ENCODE results near the gene ATP8B3. TPM values are rescaled to one million over a fixed set of nuclear protein-coding genes. Genes with fewer than 3 reads are reported as not detected.

The ATP8B3 gene
- polyA plus RNA-seq, 2 of the 4 experiments (the other 2 are of a cell fraction): 2.7 to 3.9 TPM

- TF ChIP-seq, protein P1, sequence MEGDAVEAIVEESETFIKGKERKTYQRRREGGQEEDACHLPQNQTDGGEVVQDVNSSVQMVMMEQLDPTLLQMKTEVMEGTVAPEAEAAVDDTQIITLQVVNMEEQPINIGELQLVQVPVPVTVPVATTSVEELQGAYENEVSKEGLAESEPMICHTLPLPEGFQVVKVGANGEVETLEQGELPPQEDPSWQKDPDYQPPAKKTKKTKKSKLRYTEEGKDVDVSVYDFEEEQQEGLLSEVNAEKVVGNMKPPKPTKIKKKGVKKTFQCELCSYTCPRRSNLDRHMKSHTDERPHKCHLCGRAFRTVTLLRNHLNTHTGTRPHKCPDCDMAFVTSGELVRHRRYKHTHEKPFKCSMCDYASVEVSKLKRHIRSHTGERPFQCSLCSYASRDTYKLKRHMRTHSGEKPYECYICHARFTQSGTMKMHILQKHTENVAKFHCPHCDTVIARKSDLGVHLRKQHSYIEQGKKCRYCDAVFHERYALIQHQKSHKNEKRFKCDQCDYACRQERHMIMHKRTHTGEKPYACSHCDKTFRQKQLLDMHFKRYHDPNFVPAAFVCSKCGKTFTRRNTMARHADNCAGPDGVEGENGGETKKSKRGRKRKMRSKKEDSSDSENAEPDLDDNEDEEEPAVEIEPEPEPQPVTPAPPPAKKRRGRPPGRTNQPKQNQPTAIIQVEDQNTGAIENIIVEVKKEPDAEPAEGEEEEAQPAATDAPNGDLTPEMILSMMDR (IDR thresholded peaks at IDR 0.05): no peak
- TF ChIP-seq ZNF302 (CRISPR knock-in tag; IDR thresholded peaks at IDR 0.05) (no peak), HEYL (CRISPR knock-in tag; IDR thresholded peaks at IDR 0.05) (no peak), MAFK (IDR thresholded peaks at IDR 0.05; ENCODE audit: partially characterized antibody) (no peak)
Measured at GRCh38 chr19:1752757-1753728, 59.0 kb downstream of the ATP8B3 start, which contains the start of gene ONECUT3 (continued).

- H3K4me3 ChIP-seq: no peak overlapping the region
- TF ChIP-seq CBX2 (IDR thresholded peaks at IDR 0.05; ENCODE audit: borderline replicate concordance, low read depth) (no peak), HES2 (IDR thresholded peaks at IDR 0.05) (no peak), FOXS1 (CRISPR knock-in tag; IDR thresholded peaks at IDR 0.05) (no peak), EHF (CRISPR knock-in tag; IDR thresholded peaks at IDR 0.05) (no peak), MAFK (IDR thresholded peaks at IDR 0.05; ENCODE audit: partially characterized antibody) (no peak), PHF8 (IDR thresholded peaks at IDR 0.05; ENCODE audit: borderline replicate concordance, low read depth) (no peak), POLR2A (IDR thresholded peaks at IDR 0.05; ENCODE audit: low read length) (no peak), SREBF2 (IDR thresholded peaks at IDR 0.05) (no peak), ELK1 (IDR thresholded peaks at IDR 0.05; ENCODE audit: low read depth, low read length) (no peak), NFE2L2 (conservative IDR thresholded peaks at IDR 0.05; ENCODE audit: low read length) (no peak), BHLHE40 (IDR thresholded peaks at IDR 0.05; ENCODE audit: low read depth, low read length) (no peak)
- TF ChIP-seq, protein P2, sequence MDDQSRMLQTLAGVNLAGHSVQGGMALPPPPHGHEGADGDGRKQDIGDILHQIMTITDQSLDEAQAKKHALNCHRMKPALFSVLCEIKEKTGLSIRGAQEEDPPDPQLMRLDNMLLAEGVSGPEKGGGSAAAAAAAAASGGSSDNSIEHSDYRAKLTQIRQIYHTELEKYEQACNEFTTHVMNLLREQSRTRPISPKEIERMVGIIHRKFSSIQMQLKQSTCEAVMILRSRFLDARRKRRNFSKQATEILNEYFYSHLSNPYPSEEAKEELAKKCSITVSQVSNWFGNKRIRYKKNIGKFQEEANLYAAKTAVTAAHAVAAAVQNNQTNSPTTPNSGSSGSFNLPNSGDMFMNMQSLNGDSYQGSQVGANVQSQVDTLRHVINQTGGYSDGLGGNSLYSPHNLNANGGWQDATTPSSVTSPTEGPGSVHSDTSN (IDR thresholded peaks at IDR 0.05): no peak
- TF ChIP-seq, protein P3, sequence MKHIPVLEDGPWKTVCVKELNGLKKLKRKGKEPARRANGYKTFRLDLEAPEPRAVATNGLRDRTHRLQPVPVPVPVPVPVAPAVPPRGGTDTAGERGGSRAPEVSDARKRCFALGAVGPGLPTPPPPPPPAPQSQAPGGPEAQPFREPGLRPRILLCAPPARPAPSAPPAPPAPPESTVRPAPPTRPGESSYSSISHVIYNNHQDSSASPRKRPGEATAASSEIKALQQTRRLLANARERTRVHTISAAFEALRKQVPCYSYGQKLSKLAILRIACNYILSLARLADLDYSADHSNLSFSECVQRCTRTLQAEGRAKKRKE (CRISPR knock-in tag; IDR thresholded peaks at IDR 0.05; ENCODE audit: low read depth): no peak
- no peak overlapping the region for H3K27ac ChIP-seq
- FAIRE-seq: no peak
- H3K4me1 ChIP-seq: peaks cover 32% of the 10 kb centered on the region
- H3K4me2 ChIP-seq: no peak overlapping the region
- ATAC-seq: no peak
- DNase-seq (ENCODE audit: low read depth in 1 of 2, low spot score in 1 of 2): no peak
- ChIA-PET CTCF (interaction anchor here (1.5 kb wide), 1 partner anchor 15 kb away, joined by 3 read pairs; no protein-coding TSS in a partner anchor), POLR2A (no interaction called here)
- H3K9me3 ChIP-seq: no peaks in the 10 kb centered on the region
- 5% methylated on average over 5 of the region's 16 CpGs for WGBS (ENCODE audit: missing lambda C conversion rate)
Measured at GRCh38 chr19:1752009-1752756, 59.9 kb downstream of the ATP8B3 start.
